Measurements from ENCODE around the gene BCR.

DNA sequence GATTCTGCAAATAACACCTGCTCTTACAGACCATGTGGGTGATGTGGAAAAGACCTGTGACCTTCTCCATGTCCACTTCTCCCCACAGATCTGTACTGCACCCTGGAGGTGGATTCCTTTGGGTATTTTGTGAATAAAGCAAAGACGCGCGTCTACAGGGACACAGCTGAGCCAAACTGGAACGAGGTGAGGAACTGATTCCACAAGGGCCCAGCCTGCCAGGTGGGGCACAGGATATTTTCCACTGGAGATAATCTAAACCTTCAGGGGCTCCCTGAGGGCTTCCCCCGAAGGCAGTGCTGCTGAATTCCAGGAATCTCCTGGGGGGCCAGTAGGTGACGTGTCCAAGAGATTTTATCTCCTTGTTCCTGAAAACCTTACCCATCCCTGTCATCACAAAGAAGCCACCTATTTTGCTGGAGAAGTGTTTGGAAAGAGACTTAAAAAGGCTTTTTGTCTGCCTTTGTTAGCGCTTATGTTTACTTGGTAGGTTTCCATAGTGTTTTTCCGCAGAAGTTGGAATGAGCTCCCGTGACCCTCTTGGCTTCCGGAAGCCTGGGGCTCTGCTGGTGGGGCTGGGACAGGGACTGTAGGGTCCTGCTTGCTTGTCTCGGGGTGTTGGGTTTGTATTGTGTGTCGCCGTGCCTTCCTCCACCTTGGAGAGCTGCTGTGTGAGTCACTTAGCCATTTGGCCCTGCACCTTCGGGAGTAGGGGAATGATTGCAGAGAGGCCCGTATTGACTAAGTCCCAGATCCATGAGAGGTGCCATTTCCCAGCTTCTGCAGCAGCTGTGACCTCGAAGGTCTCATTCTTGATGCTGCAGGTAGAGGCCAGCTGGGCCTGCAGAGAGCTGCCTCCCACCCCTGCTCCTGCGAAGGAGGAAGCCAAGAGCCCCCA lies 112.4 kb downstream of the BCR start:
- TF ChIP-seq, protein P1, sequence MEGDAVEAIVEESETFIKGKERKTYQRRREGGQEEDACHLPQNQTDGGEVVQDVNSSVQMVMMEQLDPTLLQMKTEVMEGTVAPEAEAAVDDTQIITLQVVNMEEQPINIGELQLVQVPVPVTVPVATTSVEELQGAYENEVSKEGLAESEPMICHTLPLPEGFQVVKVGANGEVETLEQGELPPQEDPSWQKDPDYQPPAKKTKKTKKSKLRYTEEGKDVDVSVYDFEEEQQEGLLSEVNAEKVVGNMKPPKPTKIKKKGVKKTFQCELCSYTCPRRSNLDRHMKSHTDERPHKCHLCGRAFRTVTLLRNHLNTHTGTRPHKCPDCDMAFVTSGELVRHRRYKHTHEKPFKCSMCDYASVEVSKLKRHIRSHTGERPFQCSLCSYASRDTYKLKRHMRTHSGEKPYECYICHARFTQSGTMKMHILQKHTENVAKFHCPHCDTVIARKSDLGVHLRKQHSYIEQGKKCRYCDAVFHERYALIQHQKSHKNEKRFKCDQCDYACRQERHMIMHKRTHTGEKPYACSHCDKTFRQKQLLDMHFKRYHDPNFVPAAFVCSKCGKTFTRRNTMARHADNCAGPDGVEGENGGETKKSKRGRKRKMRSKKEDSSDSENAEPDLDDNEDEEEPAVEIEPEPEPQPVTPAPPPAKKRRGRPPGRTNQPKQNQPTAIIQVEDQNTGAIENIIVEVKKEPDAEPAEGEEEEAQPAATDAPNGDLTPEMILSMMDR (IDR thresholded peaks at IDR 0.05), result no peak
- TF ChIP-seq POLR2A (IDR thresholded peaks at IDR 0.05), result no peak
